AML-193 (cell line): ENCODE data around the gene PRR35.

Experiments
- DNase-seq, 2 experiments: peaks; one replicate each; lab custom pipeline; 2025; lab: John Stamatoyannopoulos, UW

Gene PRR35

GRCh38 chr16:560204-560700, at the start of gene PRR35:
PRR35 (plus strand) TSS chr16:560394; CDS start chr16:563295, 2,901 bp downstream.
- DNase-seq: no peak

DNA sequence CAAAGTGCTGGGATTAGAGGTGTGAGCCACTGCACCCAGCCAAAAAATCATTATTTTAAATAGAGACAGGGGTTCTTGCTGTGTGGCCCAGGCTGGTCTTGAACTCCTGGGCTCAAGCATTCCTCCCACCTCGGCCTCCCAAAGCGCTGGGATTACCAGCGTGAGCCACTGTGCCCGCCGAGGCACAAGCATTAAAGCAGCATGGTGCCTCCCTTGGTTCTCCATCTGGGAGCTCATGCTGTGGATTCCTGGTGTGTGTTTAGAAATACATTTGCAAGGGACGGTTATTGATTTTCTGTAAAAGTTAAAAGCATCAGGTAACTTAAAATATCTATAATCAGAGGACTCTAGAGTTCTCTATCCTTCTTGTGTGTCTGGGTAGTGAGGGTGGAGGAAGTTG, 47.4 kb upstream of the PRR35 start:
- DNase-seq: no peak

DNA sequence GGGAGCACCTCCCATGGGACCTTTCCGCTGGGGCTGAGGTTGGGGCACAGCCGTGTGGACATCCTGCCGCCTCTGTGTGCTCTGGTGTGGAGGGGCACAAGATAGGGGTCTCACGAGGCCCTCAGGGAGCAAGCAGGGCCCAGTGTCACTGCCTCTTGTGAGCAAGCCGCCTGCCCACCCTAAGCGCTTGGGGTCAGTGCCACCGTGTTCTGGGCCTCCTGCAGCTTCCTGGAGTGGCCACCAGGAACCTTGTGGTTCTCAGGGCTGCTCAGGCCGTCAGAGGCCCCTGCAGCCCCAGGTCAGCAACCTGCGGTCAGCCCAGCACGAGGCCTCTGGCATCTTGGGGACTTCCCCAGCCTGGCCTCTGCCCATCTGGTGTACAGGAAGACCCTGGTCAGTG, 46.2 kb upstream of the PRR35 start:
- DNase-seq: no peak

GRCh38 chr16:515175-515938, 44.8 kb upstream of the PRR35 start:
- DNase-seq: no peak

DNA sequence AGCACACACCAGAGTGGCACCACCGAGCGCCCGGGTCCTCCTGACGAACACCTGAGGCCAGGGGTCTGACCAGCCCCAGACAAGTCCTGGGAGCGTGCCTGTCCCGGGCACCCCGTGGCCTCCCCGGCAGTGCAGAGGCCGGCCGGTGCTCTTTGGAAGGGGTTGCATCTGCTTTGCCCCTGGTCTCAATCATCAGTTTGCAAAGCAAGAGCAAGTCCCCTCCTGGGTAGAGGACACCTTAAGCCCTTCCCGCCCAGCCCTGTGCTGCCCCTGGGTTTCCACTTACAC, 44.3 kb upstream of the PRR35 start:
- DNase-seq: no peak

GRCh38 chr16:516301-516700, 43.9 kb upstream of the PRR35 start:
- DNase-seq: no peak

DNA sequence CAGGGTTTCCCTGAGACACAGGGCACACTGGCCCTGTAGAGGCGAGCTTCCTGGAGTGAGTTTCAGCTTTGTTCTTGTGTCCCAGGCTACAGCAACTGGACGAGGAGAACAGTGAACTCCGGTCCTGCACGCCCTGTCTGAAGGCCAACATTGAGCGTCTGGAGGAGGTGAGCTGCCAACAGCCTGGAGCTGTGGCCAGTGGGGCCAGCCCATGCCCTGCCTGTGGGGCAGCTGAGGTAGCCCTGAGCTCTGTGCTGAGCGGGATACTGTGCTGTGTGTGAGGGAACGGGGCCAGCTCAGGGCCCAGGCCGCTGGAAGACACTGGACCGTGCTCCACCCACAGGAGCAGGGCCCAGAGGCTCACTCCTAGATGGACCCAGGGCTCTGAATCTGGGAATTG, 41.3 kb upstream of the PRR35 start:
- no peak for DNase-seq

DNA sequence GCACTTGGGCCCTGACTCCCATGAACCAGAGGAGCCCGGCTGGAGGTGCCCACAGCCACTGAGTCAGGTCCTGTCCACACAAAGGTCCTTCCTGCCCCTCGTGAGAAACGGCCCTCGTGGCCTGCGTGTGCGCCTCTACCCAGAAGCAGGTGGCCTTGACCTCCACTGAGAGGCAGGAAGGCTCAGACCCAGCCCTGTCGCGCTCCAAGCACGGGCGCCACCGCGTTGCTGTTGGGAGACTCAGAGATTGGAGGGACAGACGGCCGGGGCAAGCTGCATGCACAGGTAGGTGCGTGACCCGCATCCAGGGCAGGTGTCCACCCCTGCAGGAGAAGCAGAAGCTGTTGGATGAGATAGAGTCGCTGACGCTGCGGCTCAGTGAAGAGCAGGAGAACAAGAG, 40.8 kb upstream of the PRR35 start:
- DNase-seq: no peak

GRCh38 chr16:519841-520687, 40.1 kb upstream of the PRR35 start:
- no peak for DNase-seq

GRCh38 chr16:520847-521246, 39.3 kb upstream of the PRR35 start:
- DNase-seq: no peak

GRCh38 chr16:521381-522210, 38.6 kb upstream of the PRR35 start:
- DNase-seq: no peak

DNA sequence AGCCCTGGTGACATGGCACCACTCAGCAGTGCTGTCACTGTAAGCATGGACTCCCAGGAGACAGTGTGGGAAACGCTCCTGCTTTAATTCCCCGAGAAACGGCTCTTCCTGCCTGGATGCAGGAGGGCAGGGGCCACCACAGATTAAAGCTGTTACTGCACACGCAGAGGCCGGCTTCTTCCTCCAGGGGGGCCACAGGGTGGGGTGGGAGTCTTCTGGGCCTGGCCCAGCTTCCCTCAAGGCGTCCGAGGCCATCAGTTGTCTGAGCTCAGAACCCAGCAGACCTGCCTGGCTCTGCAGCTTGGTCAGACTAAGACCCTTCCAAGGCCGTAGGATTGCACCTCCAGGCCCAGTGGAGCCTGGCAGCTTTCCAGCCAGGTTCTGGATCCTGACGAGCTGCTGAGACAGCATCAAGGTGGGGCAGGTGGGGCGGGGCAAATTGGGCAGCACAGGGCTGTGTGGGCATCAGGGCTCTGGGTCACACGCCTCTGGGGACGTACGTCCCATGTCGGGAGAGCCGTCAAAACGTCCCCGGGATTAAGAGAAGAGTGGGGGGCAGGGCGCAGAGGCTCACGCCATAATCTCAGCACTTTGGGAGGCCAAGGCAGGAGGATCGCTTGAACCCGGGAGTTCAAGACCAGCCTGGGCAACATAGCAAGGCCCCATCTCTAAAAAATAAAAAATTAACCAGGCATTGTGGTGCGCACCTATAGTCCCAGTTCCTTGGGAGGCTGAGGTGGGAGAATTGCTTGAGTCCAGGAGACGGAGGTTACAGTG, 37.7 kb upstream of the PRR35 start:
- no peak for DNase-seq

DNA sequence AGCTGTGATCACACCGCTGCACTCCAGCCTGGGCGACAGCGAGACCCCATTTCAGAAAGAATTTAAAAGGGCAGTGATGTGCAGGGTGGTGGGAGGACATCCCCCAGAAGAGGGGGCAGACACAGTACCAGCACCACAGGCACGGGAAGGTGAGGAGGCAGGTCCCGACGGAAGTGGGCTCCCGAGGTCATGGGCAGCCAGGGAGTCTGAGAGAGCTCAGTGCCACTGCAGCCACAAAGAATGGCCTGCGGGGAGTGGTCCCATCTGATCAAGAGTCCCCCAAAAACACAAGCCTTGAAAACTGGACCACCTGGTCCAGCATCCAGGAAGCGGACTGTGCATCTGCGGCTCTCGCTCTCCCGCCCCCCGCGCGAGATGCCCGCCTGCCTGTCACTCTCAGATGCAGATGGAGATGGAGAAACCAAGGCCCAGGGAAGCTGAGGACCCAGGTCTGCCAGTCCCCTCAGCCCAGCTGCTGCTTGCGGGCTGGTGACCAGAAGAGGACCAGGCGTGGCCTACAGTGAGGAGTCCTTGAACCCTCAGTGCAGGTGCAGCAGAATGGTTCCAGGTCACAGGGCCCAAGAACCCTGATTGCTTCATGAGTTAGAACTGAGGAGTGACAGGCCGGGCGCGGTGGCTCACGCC, 37.0 kb upstream of the PRR35 start:
- DNase-seq: no peak

DNA sequence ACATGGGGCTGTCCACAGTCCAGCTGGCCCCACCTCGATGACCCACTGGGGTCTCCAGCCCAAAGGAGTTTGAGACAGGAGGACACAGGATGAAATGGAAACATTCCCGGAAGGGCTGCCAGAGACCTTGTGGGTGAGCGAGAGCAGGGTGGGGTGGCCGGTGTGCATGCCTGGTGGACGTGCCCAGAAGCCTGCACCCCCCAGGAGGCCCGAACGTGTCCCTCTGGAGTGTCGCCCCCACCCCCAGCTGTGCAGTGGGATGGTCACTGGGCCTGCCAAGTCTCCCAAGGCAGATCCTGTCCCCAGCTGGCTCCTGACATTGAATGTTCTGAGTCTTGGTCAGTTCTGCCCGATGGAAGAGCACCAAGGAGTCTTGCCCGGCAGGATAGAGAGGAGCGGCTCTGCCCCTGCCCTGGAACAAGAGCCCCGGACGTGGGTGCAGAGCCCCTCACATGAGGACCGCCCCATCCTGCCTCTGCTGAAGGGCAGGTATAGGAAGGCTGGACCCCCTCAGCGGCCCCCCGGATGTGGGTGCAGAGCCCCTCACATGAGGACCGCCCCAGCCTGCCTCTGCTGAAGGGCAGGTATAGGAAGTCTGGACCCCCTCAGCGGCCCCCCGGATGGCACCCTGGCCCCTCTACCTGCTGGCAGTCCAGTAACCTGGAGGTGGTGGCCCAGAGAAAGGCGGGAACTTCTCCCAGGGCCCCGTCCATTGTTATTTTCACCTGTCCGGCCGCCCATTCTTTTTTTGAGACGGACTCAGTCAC, 35.7 kb upstream of the PRR35 start:
- no peak for DNase-seq

- DNase-seq: no peak
Observed at GRCh38 chr16:525123-525519, 35.1 kb upstream of the PRR35 start.

DNA sequence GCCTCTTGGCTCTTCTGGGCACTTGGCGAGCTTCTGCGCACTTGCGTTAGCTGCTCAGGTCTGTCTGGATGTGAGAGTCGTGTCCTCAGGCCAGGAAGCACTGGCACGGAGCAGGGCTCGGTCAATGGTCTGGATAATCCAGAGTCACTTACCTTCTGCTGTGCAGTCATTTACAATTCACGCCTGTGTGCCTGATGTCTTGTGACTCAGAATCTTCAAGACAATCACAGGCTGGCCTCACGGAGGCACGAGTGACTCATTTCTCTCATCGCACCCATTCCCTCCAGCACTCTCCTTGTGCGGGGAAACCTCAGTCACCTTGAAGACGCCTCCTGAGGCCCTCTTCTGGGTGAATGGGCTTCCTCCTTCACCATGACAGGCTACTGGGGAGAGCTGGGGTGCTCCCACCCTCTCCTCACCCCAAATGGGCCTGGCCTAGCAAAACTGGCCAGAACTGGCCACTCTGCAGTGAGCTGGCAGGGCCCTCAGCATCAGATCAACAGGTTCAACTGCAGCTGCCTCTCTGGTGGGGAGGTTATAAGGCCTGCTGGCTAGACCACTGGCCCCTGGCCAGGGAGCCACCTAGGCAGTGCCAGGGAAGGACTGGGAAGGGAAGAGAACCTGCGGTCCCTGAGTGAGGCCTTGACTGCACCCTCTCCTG, 34.5 kb upstream of the PRR35 start:
- peak in 1 of 2 experiments; percentile 5 for DNase-seq

DNA sequence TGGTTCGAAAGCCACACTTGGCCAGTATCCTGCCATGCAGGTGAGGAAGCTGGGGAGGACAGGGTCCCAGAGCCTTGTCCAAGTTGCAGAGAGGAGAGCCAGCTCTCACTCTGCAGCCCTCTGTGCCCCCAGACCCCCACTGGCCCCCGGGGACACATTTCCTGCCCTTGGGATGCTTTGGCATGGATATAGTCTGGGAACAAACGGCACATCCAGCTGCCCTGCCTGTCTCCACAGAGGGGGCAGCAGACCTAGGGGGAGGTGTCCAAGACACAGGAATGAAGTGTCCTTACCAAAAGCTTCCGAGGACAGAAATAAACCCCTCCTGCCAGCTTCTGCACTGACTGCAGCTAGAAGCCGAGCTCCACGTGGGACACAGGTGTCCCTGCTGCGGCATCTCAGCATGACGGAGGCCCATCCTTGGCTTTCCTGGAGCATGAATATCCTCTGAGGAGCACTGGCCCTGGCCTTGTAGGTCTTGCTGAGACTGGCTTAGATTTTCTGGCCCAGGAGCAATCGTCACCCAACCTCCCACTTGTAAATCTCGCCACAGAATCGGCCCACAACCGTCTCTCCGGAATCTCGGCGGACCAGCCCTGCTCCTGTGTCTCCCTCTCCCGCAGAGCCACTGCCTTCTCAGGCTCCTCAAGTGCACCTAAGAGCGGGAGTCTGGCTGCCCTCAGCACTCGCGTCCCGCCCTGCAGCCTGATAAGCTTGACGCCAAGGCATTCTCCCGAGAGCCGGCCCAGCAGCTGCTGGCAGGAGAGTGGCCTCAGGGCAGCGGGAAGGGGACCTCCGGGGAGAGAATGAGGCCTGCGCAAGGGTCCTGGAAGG, 33.8 kb upstream of the PRR35 start:
- DNase-seq: peak in 1 of 2 experiments; percentile 24

DNA sequence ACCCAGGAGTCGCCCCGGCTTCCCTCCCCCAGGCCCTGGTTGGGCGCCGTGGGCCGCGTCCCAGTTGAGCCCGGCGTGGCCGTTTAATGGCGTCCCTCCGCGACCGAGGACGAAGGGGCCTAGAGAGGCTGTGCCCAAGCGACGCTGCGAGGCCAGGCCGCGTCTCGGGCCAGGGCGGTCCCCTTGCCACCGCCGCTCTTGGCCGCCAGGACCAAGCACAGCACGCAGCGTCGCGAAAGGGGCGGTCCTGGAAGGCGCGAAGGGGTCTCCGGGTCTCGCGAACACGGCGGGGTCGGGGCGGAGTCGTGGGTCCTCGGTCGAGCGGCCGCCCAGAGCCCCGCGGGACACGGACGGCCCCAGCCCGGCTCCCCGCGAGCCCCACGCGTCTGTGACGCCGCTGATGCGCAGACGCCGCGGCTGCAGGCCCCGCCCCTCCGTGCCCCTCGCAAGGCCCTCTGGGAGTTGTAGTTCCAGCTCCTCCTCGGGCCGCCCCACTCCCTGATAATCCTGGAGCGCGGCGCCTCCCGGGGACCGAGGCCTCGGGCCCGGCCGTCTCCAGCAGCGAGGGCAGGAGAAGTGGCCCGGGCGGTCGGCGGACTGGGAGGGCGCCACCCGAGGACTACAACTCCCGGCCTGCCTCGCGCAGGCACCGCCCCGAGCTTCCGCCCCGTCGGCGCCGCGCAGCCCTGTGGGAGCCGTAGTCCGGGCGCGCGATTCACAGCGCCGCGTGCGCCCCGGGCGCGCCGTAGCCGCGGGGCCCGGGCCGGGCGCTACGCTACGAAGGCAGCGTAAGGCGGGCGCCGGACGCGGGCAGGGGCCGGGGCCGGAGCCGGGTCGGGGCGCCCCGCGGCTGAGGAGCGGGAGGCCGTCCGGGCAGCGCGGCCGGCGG, 32.9 kb upstream of the PRR35 start, which contains the start of gene CAPN15:
CAPN15 (plus strand) TSS at position 698 of the 889 bp plus-strand sequence. CDS start 19,127 bp downstream, outside the sequence.
- DNase-seq: peak; percentile 80 to 81
